Endothelial cell of umbilical vein (primary cell): Measurements from ENCODE around the gene SSX2IP. TPM values are rescaled to one million over a fixed set of nuclear protein-coding genes. Genes with fewer than 3 reads are reported as not detected.

ENCODE experiments used
- BruUV-seq: library from RNA; stranded (reverse); fragments of 400-500 nt; replicated peaks from 2 replicates; lab custom pipeline; 2021; lab: Mats Ljungman, UMichigan
- CTCF ChIA-PET: fragments of 300-600, 350-600 bp; sonication (Branson Sonifier 250); formaldehyde crosslinking; loops from one replicate; lab custom pipeline; 2021; ENCODE audit warnings: antibody characterized with exemption, inconsistent platforms; lab: Charles Lee
- POLR2A ChIA-PET: fragments of 300-600, 350-600 bp; sonication (Branson Sonifier 250); formaldehyde crosslinking; loops from one replicate; lab custom pipeline; 2021; ENCODE audit warnings: antibody characterized with exemption, inconsistent platforms; lab: Charles Lee
- DNase-seq: peaks from one replicate; pipeline ENCODE4 v3.0.0-alpha.2; 2011; ENCODE audit warnings: low read depth, low spot score
- FAIRE-seq: peaks from 2 replicates; lab custom pipeline; 2011; peaks lifted over from hg19 to GRCh38; lab: Jason Lieb, UNC
- H2AFZ ChIP-seq: 2 replicates; pipeline ENCODE4 v1.6.0; 2012; ENCODE audit warnings: low read depth, low read length, control low read depth, inconsistent platforms
- H3K27ac ChIP-seq: 2 replicates; pipeline ENCODE4 v1.5.1; 2011; ENCODE audit warnings: low read depth, mild to moderate bottlenecking, control low read depth, low read length, moderate library complexity; ENCODE audit not compliant: insufficient read depth
- H3K27me3 ChIP-seq, 2 experiments: 2 replicates each; pipeline versions ENCODE4 v1.6.0 to v1.6.1; 2011; ENCODE audit warnings: low read length in 2 of 2, mixed read lengths in 1 of 2; ENCODE audit not compliant: control insufficient read depth in 2 of 2, insufficient read depth in 2 of 2
- H3K36me3 ChIP-seq, 2 experiments: 2 replicates in 1 of 2; 3 replicates in 1 of 2; pipeline ENCODE4 v1.5.1; 2011; ENCODE audit warnings: low read length in 2 of 2, mild to moderate bottlenecking in 1 of 2, moderate library complexity in 1 of 2; ENCODE audit not compliant: control insufficient read depth in 2 of 2, insufficient read depth in 2 of 2; ENCODE audit errors: extremely low read depth in 1 of 2
- H3K4me1 ChIP-seq: 3 replicates; pipeline ENCODE4 v1.5.1; 2011; ENCODE audit warnings: mild to moderate bottlenecking, low read length; ENCODE audit not compliant: control insufficient read depth, insufficient read depth; ENCODE audit errors: extremely low read depth
- H3K4me2 ChIP-seq: 2 replicates; pipeline ENCODE4 v1.6.1; 2011; ENCODE audit warnings: low read length, control low read depth, mixed read lengths; ENCODE audit not compliant: insufficient read depth
- H3K4me3 ChIP-seq, 3 experiments: fragments of 200-600 bp in 1 of 3; sonication (generic), shearing (Covaris generic) in 1 of 3; replicated peaks in 1 of 3; 2 replicates each; pipeline ENCODE4 v1.5.1; 2011 to 2016; ENCODE audit warnings: control low read depth in 3 of 3, low read length in 3 of 3, mild to moderate bottlenecking in 2 of 3, inconsistent platforms in 1 of 3, low read depth in 1 of 3, moderate library complexity in 1 of 3; ENCODE audit not compliant: insufficient read depth in 1 of 3
- H3K79me2 ChIP-seq: 2 replicates; pipeline ENCODE4 v1.6.0; 2012; ENCODE audit warnings: low read length, inconsistent platforms; ENCODE audit not compliant: control insufficient read depth, insufficient read depth
- H3K9ac ChIP-seq: replicated peaks from 2 replicates; pipeline ENCODE3; 2011; ENCODE audit warnings: low read length, control low read depth; ENCODE audit not compliant: insufficient read depth; ENCODE audit errors: extremely low read depth
- H3K9me1 ChIP-seq: replicated peaks from 3 replicates; pipeline ENCODE4 v1.6.0; 2011; ENCODE audit warnings: mild to moderate bottlenecking, low read length; ENCODE audit not compliant: control insufficient read depth, insufficient read depth; ENCODE audit errors: extremely low read depth
- H3K9me3 ChIP-seq: replicated peaks from 2 replicates; pipeline ENCODE4 v1.5.1; 2012; ENCODE audit warnings: low read length, inconsistent platforms; ENCODE audit not compliant: control insufficient read depth, insufficient read depth
- H4K20me1 ChIP-seq: replicated peaks from 2 replicates; pipeline ENCODE3; 2011; ENCODE audit warnings: mild to moderate bottlenecking, low read length; ENCODE audit not compliant: control insufficient read depth, insufficient read depth; ENCODE audit errors: extremely low read depth
- CTCF ChIP-seq, 2 donors: IDR thresholded peaks; 1 replicate in 1 of 2; 2 replicates in 1 of 2; pipeline ENCODE4 v1.5.1; 2011; ENCODE audit warnings: low read length in 2 of 2, mild to moderate bottlenecking in 2 of 2, moderate library complexity in 2 of 2, control low read depth in 1 of 2, inconsistent platforms in 1 of 2, low read depth in 1 of 2; ENCODE audit not compliant: insufficient read depth in 1 of 2; ENCODE audit errors: extremely low read depth in 1 of 2
- EZH2 ChIP-seq: IDR thresholded peaks from 2 replicates; pipeline ENCODE4 v1.6.1; 2012; ENCODE audit warnings: borderline replicate concordance, low read depth, mild to moderate bottlenecking, moderate library complexity, low read length, inconsistent platforms; ENCODE audit not compliant: severe bottlenecking
- FOS ChIP-seq: IDR thresholded peaks from 2 replicates; pipeline ENCODE4 v1.6.1; 2011; ENCODE audit warnings: mild to moderate bottlenecking, low read length, moderate library complexity, borderline replicate concordance; ENCODE audit not compliant: insufficient read depth
- GATA2 ChIP-seq: IDR thresholded peaks from 2 replicates; pipeline ENCODE4 v1.7.0; 2011; ENCODE audit warnings: low read depth, mild to moderate bottlenecking, moderate library complexity, mixed read lengths, low read length; ENCODE audit not compliant: insufficient read length, insufficient read depth
- JUN ChIP-seq: IDR thresholded peaks from 2 replicates; pipeline ENCODE4 v1.6.1; 2011; ENCODE audit warnings: borderline replicate concordance, low read depth; ENCODE audit not compliant: insufficient read length, insufficient read depth
- MAX ChIP-seq: IDR thresholded peaks from 2 replicates; pipeline ENCODE4 v1.6.1; 2011; ENCODE audit not compliant: insufficient read depth, insufficient read length
- MYC ChIP-seq: IDR thresholded peaks from one replicate; pipeline ENCODE4 v1.6.1; 2011; ENCODE audit warnings: mild to moderate bottlenecking, low read depth, low read length
- POLR2A ChIP-seq: IDR thresholded peaks from 2 replicates; pipeline ENCODE4 v1.6.1; 2012; ENCODE audit warnings: low read depth, mild to moderate bottlenecking, control low read depth, low read length
- POLR2AphosphoS5 ChIP-seq: IDR thresholded peaks from 2 replicates; pipeline ENCODE4 v1.6.1; 2012; ENCODE audit warnings: low read depth, mild to moderate bottlenecking, control low read depth, low read length, moderate library complexity; ENCODE audit not compliant: insufficient read depth
- dilution Hi-C: fragments of 300-500 bp; cut with MboI; formaldehyde crosslinking; loops from one replicate; pipeline ENCODE4 v1.15.0; 2019; ENCODE audit warnings: low sequenced_read_pairs; ENCODE audit not compliant: extremely low pct_ligation_motif_present
- intact Hi-C: fragments of 100-400 bp; cut with micrococcal nuclease; formaldehyde crosslinking; loops from one replicate; pipeline ENCODE4 v1.10.0; 2022
- polyA plus RNA-seq, 4 experiments: library from polyadenylated mRNA; depleted of rRNA in 3 of 4; stranded (reverse) in 3 of 4; unstranded in 1 of 4; fragments of >200 nt; gene quantifications; 2 replicates each; pipeline versions ENCODE4 v1.2.1 to v1.2.3, GENCODE V29; 2011 to 2012; ENCODE audit warnings: missing spikeins in 1 of 4
- total RNA-seq: library from RNA; stranded (reverse); gene quantifications from 2 replicates; pipeline ENCODE4 v1.2.3, GENCODE V29; 2021

The SSX2IP gene
- total and polyA plus RNA-seq, 2 donors (not counting 3 experiments of a cell fraction or from before 2014, with no cell fraction given): 0.77 to 8.4 TPM

- Histone ChIP-seq H3K9me3 (no peaks in the 10 kb centered on the region), H3K9ac (no peak overlapping the region), H3K79me2 (no peaks in the 10 kb centered on the region), H3K4me1 (no peaks in the 10 kb centered on the region), H3K4me2 (no peak overlapping the region), H3K4me3 (no peak overlapping the region), H3K27ac (no peak overlapping the region), H3K27me3 (no peaks in the 10 kb centered on the region), H3K9me1 (no peaks in the 10 kb centered on the region), H2AFZ (no peak overlapping the region), H3K36me3 (no peaks in the 10 kb centered on the region), H4K20me1 (no peaks in the 10 kb centered on the region)
- TF ChIP-seq POLR2A: no peak
- TF ChIP-seq MAX: no peak
- no peak for TF ChIP-seq POLR2AphosphoS5
- no peak for TF ChIP-seq EZH2
- TF ChIP-seq GATA2: no peak
- TF ChIP-seq FOS: no peak
- no peak for TF ChIP-seq MYC
- no peak for TF ChIP-seq JUN
- TF ChIP-seq CTCF (IDR thresholded peaks at IDR 0.05; ENCODE audit: extremely low read depth in 1 of 2, insufficient read depth in 1 of 2, low read depth in 1 of 2, low read length in 2 of 2): no peak
- FAIRE-seq (no peak), DNase-seq (no peak)
- intact Hi-C loops: no loop called here
- no TSS peak for BruUV-seq
- ChIA-PET POLR2A (no interaction called here), CTCF (no interaction called here)
- dilution Hi-C loops: no loop called here
Measured at GRCh38 chr1:84682047-84682446, 8.2 kb downstream of the SSX2IP start.
